Astrocyte of the cerebellum (primary cell): ENCODE measurements around the gene FOS.

Experiments
- DNase-seq: peaks from one replicate; pipeline ENCODE4 v3.0.0-alpha.2; 2011; ENCODE audit warnings: low read depth
- H3K4me3 ChIP-seq: 2 replicates; pipeline ENCODE4 v1.5.1; 2011; ENCODE audit warnings: mild to moderate bottlenecking, low read depth, low read length, moderate library complexity
- CTCF ChIP-seq: IDR thresholded peaks from 2 replicates; pipeline ENCODE4 v1.5.1; 2012; ENCODE audit warnings: low read length, low read depth, moderate library complexity, mild to moderate bottlenecking; ENCODE audit errors: missing control alignments
- in situ Hi-C: cut with HindIII; loops from 2 replicates; pipeline ENCODE4 v1.10.0; 2017; ENCODE audit warnings: low sequenced_read_pairs

Gene FOS

GRCh38 chr14:75292101-75292563, 13.5 kb downstream of the FOS start:
- no peak for TF ChIP-seq CTCF
- H3K4me3 ChIP-seq, result no peak overlapping the region
- no peak for DNase-seq
- in situ Hi-C loops, result no loop called here

GRCh38 chr14:75292886-75293285, 14.3 kb downstream of the FOS start:
- no peak for DNase-seq
- in situ Hi-C loops, result no loop called here
- H3K4me3 ChIP-seq, result no peak overlapping the region
- no peak for TF ChIP-seq CTCF

- TF ChIP-seq CTCF, result no peak
- in situ Hi-C loops, result no loop called here
- peak; percentile 91 for DNase-seq
- H3K4me3 ChIP-seq, result peak overlapping the region; percentile 50
These were observed 15.5 kb downstream of the FOS start for GRCh38 chr14:75293920-75294648.

GRCh38 chr14:75294649-75295033, 16.0 kb downstream of the FOS start:
- no peak for TF ChIP-seq CTCF
- no peak for DNase-seq
- peak overlapping the region; percentile 50 for H3K4me3 ChIP-seq
- in situ Hi-C loops, result no loop called here

GRCh38 chr14:75295061-75295461, 16.4 kb downstream of the FOS start:
- TF ChIP-seq CTCF, result no peak
- in situ Hi-C loops, result no loop called here
- DNase-seq, result no peak
- H3K4me3 ChIP-seq, result peak overlapping the region; percentile 50

GRCh38 chr14:75295491-75296345, 17.1 kb downstream of the FOS start:
- peak; percentile 98 for TF ChIP-seq CTCF
- peak overlapping the region; percentile 50 for H3K4me3 ChIP-seq
- no peak for DNase-seq
- in situ Hi-C loops, result no loop called here
